GM23248 (cell line): ENCODE measurements around the gene MANBA. TPM values are rescaled to one million over a fixed set of nuclear protein-coding genes. Genes with fewer than 3 reads are reported as not detected.

Source experiments
- DNase-seq: peaks from one replicate; pipeline ENCODE4 v3.0.0-alpha.2; 2015
- H2AFZ ChIP-seq: fragments of 200-600 bp; sonication (generic); 2 replicates; pipeline ENCODE4 v1.6.1; 2016; ENCODE audit warnings: antibody characterized with exemption
- H3F3A ChIP-seq: fragments of 200-600 bp; sonication (generic); 2 replicates; pipeline ENCODE4 v1.6.1; 2016; ENCODE audit warnings: mild to moderate bottlenecking, antibody characterized with exemption, mixed run types; ENCODE audit not compliant: insufficient read depth
- H3K27ac ChIP-seq: fragments of 200-600 bp; sonication (generic); 2 replicates; pipeline ENCODE4 v1.5.1; 2016; ENCODE audit warnings: mild to moderate bottlenecking
- H3K27me3 ChIP-seq: fragments of 200-600 bp; sonication (generic); replicated peaks from 2 replicates; pipeline ENCODE4 v1.6.1; 2016; ENCODE audit warnings: mild to moderate bottlenecking; ENCODE audit not compliant: insufficient read depth
- H3K36me3 ChIP-seq: fragments of 200-600 bp; sonication (generic); 2 replicates; pipeline ENCODE4 v1.6.1; 2016; ENCODE audit warnings: low read depth, mild to moderate bottlenecking
- H3K4me1 ChIP-seq: fragments of 200-600 bp; sonication (generic); 2 replicates; pipeline ENCODE4 v1.6.1; 2016; ENCODE audit warnings: mild to moderate bottlenecking; ENCODE audit not compliant: insufficient read depth
- H3K4me2 ChIP-seq: fragments of 200-600 bp; sonication (generic); one replicate; pipeline ENCODE4 v1.6.1; 2016; ENCODE audit warnings: mild to moderate bottlenecking; ENCODE audit not compliant: unreplicated experiment
- H3K4me3 ChIP-seq: fragments of 200-600 bp; sonication (generic); 2 replicates; pipeline ENCODE4 v1.5.1; 2016; ENCODE audit warnings: mild to moderate bottlenecking
- H3K79me2 ChIP-seq: fragments of 200-600 bp; sonication (generic); 2 replicates; pipeline ENCODE4 v1.6.1; 2016; ENCODE audit warnings: mild to moderate bottlenecking; ENCODE audit not compliant: insufficient read depth
- H3K9ac ChIP-seq: fragments of 200-600 bp; sonication (generic); 2 replicates; pipeline ENCODE4 v1.6.1; 2016; ENCODE audit warnings: mild to moderate bottlenecking
- H3K9me2 ChIP-seq: fragments of 200-600 bp; sonication (generic); 2 replicates; pipeline ENCODE4 v1.6.1; 2016; ENCODE audit warnings: mixed run types, mild to moderate bottlenecking, moderate library complexity; ENCODE audit not compliant: insufficient read depth
- H3K9me3 ChIP-seq: fragments of 200-600 bp; sonication (generic); one replicate; pipeline ENCODE4 v1.6.1; 2017; ENCODE audit warnings: low read depth
- H4K20me1 ChIP-seq: fragments of 200-600 bp; sonication (generic); 2 replicates; pipeline ENCODE4 v1.6.0; 2016; ENCODE audit not compliant: insufficient read depth
- EZH2 ChIP-seq: fragments of 200-600 bp; sonication (generic); IDR thresholded peaks from 2 replicates; pipeline ENCODE4 v1.6.1; 2018; ENCODE audit warnings: antibody characterized with exemption, mild to moderate bottlenecking; ENCODE audit not compliant: insufficient read depth, poor library complexity, severe bottlenecking
- EZH2phosphoT487 ChIP-seq: fragments of 200-600 bp; sonication (generic); IDR thresholded peaks from 2 replicates; pipeline ENCODE4 v1.6.1; 2018; ENCODE audit warnings: antibody characterized with exemption, moderate library complexity, mild to moderate bottlenecking, low read depth; ENCODE audit not compliant: insufficient read depth
- WGBS, 2 experiments: methylation state at CpG; one replicate each; pipeline ENCODE4 v1.1.6; 2015 to 2017; ENCODE audit warnings: low lambda C conversion rate in 2 of 2, low coverage in 1 of 2; ENCODE audit errors: missing lambda C conversion rate in 2 of 2; 5-methylcytosine and 5-hydroxymethylcytosine counted together
- in situ Hi-C: fragments of 300-500 bp; cut with MboI; formaldehyde crosslinking; loops from 2 replicates; pipeline ENCODE4 v1.15.0; 2020
- polyA plus RNA-seq: library from polyadenylated mRNA; unstranded; fragments of >200 nt; fragmentation: Nextera tagmentation; extraction: Ambion mirVana; gene quantifications from 2 replicates; pipeline ENCODE4 v1.2.1, GENCODE V29; 2016
- total RNA-seq: library from RNA; depleted of rRNA; stranded (reverse); fragments of >200 nt; shearing (Covaris generic); gene quantifications from 2 replicates; pipeline ENCODE4 v1.2.3, GENCODE V29; 2014

Gene MANBA
- total and polyA plus RNA-seq, 2 experiments from 2014 or later, result 16.6 to 20.5 TPM

DNA sequence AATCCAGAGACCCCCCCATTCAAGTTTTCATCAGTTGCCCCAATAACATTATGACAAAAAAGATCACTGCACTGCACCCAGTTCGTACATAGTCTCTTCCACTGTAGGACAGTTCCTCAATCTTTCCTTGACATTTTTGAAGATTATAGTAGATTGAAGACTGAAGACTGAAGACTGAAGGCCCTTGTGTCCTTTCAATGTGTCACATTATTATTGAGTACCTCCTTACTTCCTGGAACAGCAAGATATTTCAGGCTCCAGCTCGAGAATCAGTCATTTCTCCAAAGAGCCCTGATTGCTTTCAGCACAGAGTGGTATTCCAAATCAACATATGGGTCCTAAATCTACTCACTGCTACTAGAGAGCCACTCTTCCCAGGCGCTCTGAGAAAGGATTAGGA is 75.0 kb downstream of the MANBA start:
- Histone ChIP-seq H3F3A (no peaks in the 10 kb centered on the region), H3K4me1 (peaks cover 10% of the 10 kb centered on the region), H3K27ac (no peak overlapping the region), H4K20me1 (no peaks in the 10 kb centered on the region), H3K4me3 (no peak overlapping the region), H3K9ac (no peak overlapping the region), H3K27me3 (no peaks in the 10 kb centered on the region), H2AFZ (no peak overlapping the region), H3K79me2 (no peaks in the 10 kb centered on the region), H3K9me3 (no peaks in the 10 kb centered on the region), H3K36me3 (no peaks in the 10 kb centered on the region), H3K4me2 (no peak overlapping the region), H3K9me2 (no peaks in the 10 kb centered on the region)
- DNase-seq, result no peak
- in situ Hi-C loops, result no loop called here
- TF ChIP-seq EZH2 (no peak), EZH2phosphoT487 (no peak)
- WGBS, 2 experiments, result 96 to 99% methylated on average over 3 of the region's 3 CpGs

DNA sequence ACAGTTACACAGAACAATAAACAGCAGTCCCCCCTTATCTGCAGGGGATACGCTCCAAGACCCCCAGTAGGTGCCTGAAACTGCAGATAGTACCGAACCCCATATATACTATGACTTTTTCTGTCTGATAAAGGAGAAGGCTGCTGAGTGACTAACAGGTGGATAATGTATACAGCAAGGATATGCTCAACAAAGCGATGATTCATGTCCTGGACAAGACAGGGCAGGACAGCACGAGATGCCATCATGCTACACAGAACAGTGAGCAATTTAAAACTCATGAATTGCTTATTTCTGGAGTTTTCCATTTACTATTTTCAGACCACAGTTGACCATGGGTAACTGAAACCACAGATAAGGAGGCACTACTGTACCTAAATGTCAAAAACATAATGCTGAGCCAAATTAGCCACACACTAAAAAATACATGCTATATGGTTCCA is 76.1 kb downstream of the MANBA start:
- TF ChIP-seq EZH2 (no peak), EZH2phosphoT487 (no peak)
- Histone ChIP-seq H3K27ac (no peak overlapping the region), H3K9ac (no peak overlapping the region), H3K27me3 (no peaks in the 10 kb centered on the region), H3K4me2 (no peak overlapping the region), H3K4me3 (no peak overlapping the region), H2AFZ (no peak overlapping the region), H4K20me1 (no peaks in the 10 kb centered on the region), H3F3A (no peaks in the 10 kb centered on the region), H3K9me3 (no peaks in the 10 kb centered on the region), H3K4me1 (peaks cover 10% of the 10 kb centered on the region), H3K79me2 (no peaks in the 10 kb centered on the region), H3K9me2 (no peaks in the 10 kb centered on the region), H3K36me3 (no peaks in the 10 kb centered on the region)
- peak; percentile 52 for DNase-seq
- in situ Hi-C loops, result no loop called here
- 71 to 76% methylated on average over 4 of the region's 4 CpGs for WGBS, 2 experiments

DNA sequence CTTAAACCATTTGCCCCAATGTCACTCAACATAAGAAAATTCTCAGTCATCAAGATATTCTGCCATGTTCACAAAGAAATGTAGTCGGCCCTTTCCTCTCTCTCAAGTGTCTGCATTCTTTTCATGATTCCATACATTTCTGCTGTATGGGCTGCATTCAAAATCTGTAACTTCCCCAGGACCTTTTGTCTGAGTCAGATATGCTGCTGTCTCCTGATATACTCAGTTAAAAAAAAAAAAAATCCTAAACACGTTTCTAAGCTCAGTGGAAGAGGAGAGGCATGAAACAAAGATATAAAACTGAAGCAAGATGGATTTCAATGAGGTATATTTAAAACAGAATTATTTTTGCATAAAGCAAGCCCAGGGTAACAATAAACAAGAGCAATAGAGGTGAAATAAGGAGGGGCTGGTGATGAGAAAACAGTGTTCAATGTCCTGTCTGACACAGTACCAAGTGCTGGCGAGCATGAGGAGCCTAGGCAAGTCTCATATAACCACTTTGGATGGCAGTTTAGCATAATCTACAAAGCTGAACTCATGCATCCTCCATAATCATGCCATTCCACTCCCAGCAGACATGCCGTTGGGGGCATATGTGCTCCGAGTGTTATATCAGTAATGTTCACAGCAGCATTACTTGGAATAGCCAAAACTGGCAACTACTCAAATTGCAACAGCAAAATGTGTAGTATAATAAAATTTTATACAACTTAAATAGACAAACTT is 76.7 kb downstream of the MANBA start:
- Histone ChIP-seq H3F3A (no peaks in the 10 kb centered on the region), H4K20me1 (no peaks in the 10 kb centered on the region), H3K4me2 (no peak overlapping the region), H3K9me3 (no peaks in the 10 kb centered on the region), H3K9me2 (no peaks in the 10 kb centered on the region), H3K36me3 (no peaks in the 10 kb centered on the region), H3K27me3 (no peaks in the 10 kb centered on the region), H3K79me2 (no peaks in the 10 kb centered on the region), H3K4me3 (no peak overlapping the region), H2AFZ (no peak overlapping the region), H3K4me1 (peaks cover 10% of the 10 kb centered on the region), H3K9ac (no peak overlapping the region), H3K27ac (no peak overlapping the region)
- in situ Hi-C loops, result no loop called here
- TF ChIP-seq EZH2, result no peak
- TF ChIP-seq EZH2phosphoT487, result no peak
- no peak for DNase-seq
- WGBS, 2 experiments, result 93 to 94% methylated on average over 5 of the region's 5 CpGs

DNA sequence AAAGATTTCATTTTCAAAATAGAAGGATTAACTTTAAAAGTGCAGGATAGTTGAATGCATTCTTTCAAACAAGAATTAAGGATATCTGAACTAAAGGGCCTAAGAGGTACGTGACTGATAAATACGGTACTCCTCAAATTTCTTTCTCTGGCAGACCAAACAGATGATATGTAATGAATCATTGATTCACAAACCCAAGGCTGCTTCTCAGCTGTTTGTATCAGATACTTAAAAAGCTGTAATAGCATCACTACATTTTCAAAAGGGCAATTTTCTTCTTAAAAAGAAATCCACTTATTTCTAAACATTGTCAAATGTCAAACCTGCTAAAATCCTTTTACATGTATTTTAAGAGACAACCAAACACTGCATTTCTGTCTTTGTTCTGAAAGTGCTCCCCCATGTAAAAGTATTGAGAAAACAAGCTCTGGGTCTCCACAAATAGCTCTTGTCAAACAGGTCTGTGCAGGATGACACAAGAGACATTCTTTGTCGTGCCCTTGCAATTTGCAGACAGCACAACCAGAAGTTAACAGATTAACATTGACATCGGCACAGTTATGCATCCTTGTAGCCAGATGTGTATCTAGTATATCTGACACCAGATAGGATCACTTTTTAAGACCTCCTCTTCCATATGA is 82.0 kb downstream of the MANBA start:
- Histone ChIP-seq H3K9ac (no peak overlapping the region), H3K4me1 (no peaks in the 10 kb centered on the region), H3K27ac (no peak overlapping the region), H3K79me2 (no peaks in the 10 kb centered on the region), H2AFZ (no peak overlapping the region), H3K4me3 (no peak overlapping the region), H3K36me3 (no peaks in the 10 kb centered on the region), H3K4me2 (no peak overlapping the region), H4K20me1 (no peaks in the 10 kb centered on the region), H3K27me3 (no peaks in the 10 kb centered on the region), H3K9me3 (no peaks in the 10 kb centered on the region), H3F3A (no peaks in the 10 kb centered on the region), H3K9me2 (no peaks in the 10 kb centered on the region)
- in situ Hi-C loops, result no loop called here
- DNase-seq, result no peak
- WGBS, 2 experiments, result 87 to 92% methylated on average over 4 of the region's 4 CpGs
- TF ChIP-seq EZH2, result no peak
- no peak for TF ChIP-seq EZH2phosphoT487
